A549 (cell line): Measurements from ENCODE around the gene PARD3B. TPM values are rescaled to one million over a fixed set of nuclear protein-coding genes. Genes with fewer than 3 reads are reported as not detected.

Experiments used
- ATAC-seq, 2 experiments: fragments of 200-7000 bp in 1 of 2; fragments of >200 bp in 1 of 2; cut with Nextera tagmentation in 1 of 2; cut with Tn5 transposase in 1 of 2; 3 replicates each; pipeline versions ENCODE4 v1.8.0 to v1.9.1; 2018 to 2020; ENCODE audit warnings: mild to moderate bottlenecking in 1 of 2, moderate library complexity in 1 of 2
- CTCF ChIA-PET: fragments of 300-600 bp; sonication (Branson Sonifier 250); formaldehyde crosslinking; extraction: SDS; loops from one replicate; lab custom pipeline; 2021; ENCODE audit warnings: antibody characterized with exemption, inconsistent platforms; lab: Yijun Ruan, JAX
- POLR2A ChIA-PET: fragments of 350-600 bp; formaldehyde crosslinking; extraction: SDS; loops from one replicate; lab custom pipeline; 2021; ENCODE audit warnings: antibody characterized with exemption, inconsistent platforms; lab: Yijun Ruan, JAX
- DNase-seq, 2 experiments: peaks; one replicate each; pipeline versions ENCODE4 v3.0.0 to v3.0.0-alpha.2; 2011 to 2016; ENCODE audit warnings: low read depth in 1 of 2, low spot score in 1 of 2
- FAIRE-seq: peaks from 2 replicates; lab custom pipeline; 2011; peaks lifted over from hg19 to GRCh38; lab: Jason Lieb, UNC
- H3K27ac ChIP-seq, 2 experiments: fragments of >200 bp; sonication (Bioruptor Twin); formaldehyde crosslinking; 3 replicates each; pipeline ENCODE4 v1.5.1; 2016 to 2017
- H3K4me1 ChIP-seq: fragments of >200 bp; sonication (Bioruptor Twin); formaldehyde crosslinking; 3 replicates; pipeline ENCODE4 v1.6.1; 2016
- H3K4me2 ChIP-seq: fragments of >200 bp; sonication (Bioruptor Twin); formaldehyde crosslinking; 3 replicates; pipeline ENCODE4 v1.6.1; 2016
- H3K4me3 ChIP-seq: fragments of >200 bp; sonication (Bioruptor Twin); formaldehyde crosslinking; 3 replicates; pipeline ENCODE4 v1.5.1; 2016
- H3K9me3 ChIP-seq: fragments of >200 bp; sonication (Bioruptor Twin); formaldehyde crosslinking; 3 replicates; pipeline ENCODE4 v1.6.1; 2016
- BHLHE40 ChIP-seq: IDR thresholded peaks from 2 replicates; pipeline ENCODE4 v1.6.1; 2012; ENCODE audit warnings: low read depth, low read length, inconsistent platforms
- CBX2 ChIP-seq: fragments of 200-600 bp; sonication (generic); IDR thresholded peaks from 2 replicates; pipeline ENCODE4 v1.6.1; 2016; ENCODE audit warnings: low read depth, mild to moderate bottlenecking, borderline replicate concordance
- CEBPB ChIP-seq, 2 experiments: fragments of >200 bp in 1 of 2; sonication (Bioruptor Twin) in 1 of 2; formaldehyde crosslinking in 1 of 2; IDR thresholded peaks; 2 replicates each; pipeline ENCODE4 v1.6.1; 2012 to 2016
- EHF ChIP-seq: fragments of 250-450 bp; sonication (Bioruptor Pico); IDR thresholded peaks from 2 replicates; pipeline ENCODE4 v1.5.0; 2020; ENCODE audit warnings: mild to moderate bottlenecking
- EHMT2 ChIP-seq: fragments of 200-600 bp; sonication (generic); IDR thresholded peaks from 2 replicates; pipeline ENCODE4 v1.6.1; 2016; ENCODE audit warnings: antibody characterized with exemption, low read depth, mild to moderate bottlenecking, moderate library complexity
- EP300 ChIP-seq, 2 experiments: fragments of >200 bp; sonication (Bioruptor Twin); formaldehyde crosslinking; IDR thresholded peaks; 2 replicates in 1 of 2; 3 replicates in 1 of 2; pipeline ENCODE4 v1.6.1; 2016 to 2017
- FOXS1 ChIP-seq: fragments of 250-450 bp; sonication (Bioruptor Pico); IDR thresholded peaks from 2 replicates; pipeline ENCODE4 v1.5.0; 2020; ENCODE audit warnings: mild to moderate bottlenecking, moderate library complexity
- GATA3 ChIP-seq: IDR thresholded peaks from 2 replicates; pipeline ENCODE4 v1.6.1; 2012; ENCODE audit warnings: borderline replicate concordance
- HEYL ChIP-seq: fragments of 250-450 bp; sonication (Bioruptor Pico); IDR thresholded peaks from 2 replicates; pipeline ENCODE4 v1.8.0; 2021; ENCODE audit warnings: mild to moderate bottlenecking, moderate library complexity
- JUNB ChIP-seq: fragments of >200 bp; sonication (Bioruptor Twin); formaldehyde crosslinking; IDR thresholded peaks from 2 replicates; pipeline ENCODE4 v1.6.1; 2016
- MAZ ChIP-seq: fragments of 150-350 bp; IDR thresholded peaks from 2 replicates; pipeline ENCODE4 v1.6.1; 2014; ENCODE audit warnings: antibody characterized with exemption, low read depth, low read length, borderline replicate concordance
- NPAS2 ChIP-seq: fragments of 250-450 bp; sonication (Bioruptor Pico); IDR thresholded peaks from 2 replicates; pipeline ENCODE4 v1.8.0; 2022; ENCODE audit warnings: mild to moderate bottlenecking, moderate library complexity, borderline replicate concordance
- NR3C1 ChIP-seq: fragments of >200 bp; sonication (Bioruptor Twin); formaldehyde crosslinking; IDR thresholded peaks from 3 replicates; pipeline ENCODE4 v1.6.1; 2017
- POLR2A ChIP-seq: IDR thresholded peaks from 2 replicates; pipeline ENCODE4 v1.6.1; 2012; ENCODE audit warnings: mild to moderate bottlenecking, low read length
- RAD21 ChIP-seq, 2 experiments: fragments of >200 bp in 1 of 2; sonication (Bioruptor Twin) in 1 of 2; formaldehyde crosslinking in 1 of 2; IDR thresholded peaks in 1 of 2; conservative IDR thresholded peaks in 1 of 2; 2 replicates in 1 of 2; 3 replicates in 1 of 2; pipeline ENCODE4 v1.6.1; 2012 to 2018; ENCODE audit warnings: inconsistent platforms in 1 of 2
- RARB ChIP-seq: fragments of 250-450 bp; sonication (Bioruptor Pico); IDR thresholded peaks from 2 replicates; pipeline ENCODE4 v1.8.0; 2021; ENCODE audit warnings: mild to moderate bottlenecking, moderate library complexity
- RNF2 ChIP-seq: fragments of 200-600 bp; sonication (generic); IDR thresholded peaks from 2 replicates; pipeline ENCODE4 v1.6.1; 2016; ENCODE audit warnings: low read depth, mild to moderate bottlenecking, antibody characterized with exemption, moderate library complexity, borderline replicate concordance
- SREBF2 ChIP-seq: fragments of 450-650 bp; IDR thresholded peaks from 2 replicates; pipeline ENCODE4 v1.6.1; 2014; ENCODE audit warnings: mild to moderate bottlenecking, moderate library complexity
- ZC3H11A ChIP-seq: fragments of 450-650 bp; IDR thresholded peaks from 2 replicates; pipeline ENCODE4 v1.6.1; 2014; ENCODE audit warnings: antibody characterized with exemption, mild to moderate bottlenecking
- ZFP36 ChIP-seq: fragments of 450-650 bp; IDR thresholded peaks from 2 replicates; pipeline ENCODE4 v1.6.1; 2014; ENCODE audit warnings: borderline replicate concordance; ENCODE audit not compliant: partially characterized antibody
- WGBS: methylation state at CpG from one replicate; pipeline ENCODE4 v1.1.6; 2017; ENCODE audit errors: missing lambda C conversion rate; 5-methylcytosine and 5-hydroxymethylcytosine counted together
- polyA plus RNA-seq, 4 experiments: library from polyadenylated mRNA; depleted of rRNA in 3 of 4; stranded (reverse); fragments of >200 nt; fragmentation: RNase III in 1 of 4; extraction: RNeasy Plus Mini Kit Qiagen cat#74134 plus additional on column Dnase treatment in 1 of 4; gene quantifications; 2 replicates in 3 of 4; 3 replicates in 1 of 4; pipeline ENCODE4 v1.2.3, GENCODE V29; 2011 to 2017
- TF ChIP-seq, protein P1 (sequence below): fragments of 200-600 bp; sonication (generic); IDR thresholded peaks from 2 replicates; pipeline ENCODE4 v1.6.1; 2016; ENCODE audit warnings: antibody characterized with exemption, mild to moderate bottlenecking, moderate library complexity
- TF ChIP-seq, protein P2 (sequence below): fragments of >200 bp; sonication (Bioruptor Twin); formaldehyde crosslinking; IDR thresholded peaks from 2 replicates; pipeline ENCODE4 v1.6.1; 2016

The PARD3B gene
- polyA plus RNA-seq, 2 of the 4 experiments (the other 2 are of a cell fraction), result 1.2 to 2.4 TPM

GRCh38 chr2:204732019-204732418, 186.7 kb downstream of the PARD3B start:
- Histone ChIP-seq H3K4me1 (peaks cover 3% of the 10 kb centered on the region; the same call in 1 of the 3 replicates), H3K4me3 (no peak overlapping the region), H3K4me2 (no peak overlapping the region), H3K9me3 (no peaks in the 10 kb centered on the region), H3K27ac (no peak overlapping the region)
- CTCF ChIA-PET, result no interaction called here
- WGBS, result 28% methylated on average over 3 of the region's 3 CpGs
- FAIRE-seq (no peak), DNase-seq (no peak), ATAC-seq (no peak)
- POLR2A ChIA-PET, result no interaction called here
- TF ChIP-seq SREBF2 (no peak), ZC3H11A (no peak), CBX2 (no peak), JUNB (no peak), BHLHE40 (no peak), RAD21 (conservative IDR thresholded peaks at IDR 0.05 in 1 of 2, IDR thresholded peaks at IDR 0.05 in 1 of 2) (no peak)

DNA sequence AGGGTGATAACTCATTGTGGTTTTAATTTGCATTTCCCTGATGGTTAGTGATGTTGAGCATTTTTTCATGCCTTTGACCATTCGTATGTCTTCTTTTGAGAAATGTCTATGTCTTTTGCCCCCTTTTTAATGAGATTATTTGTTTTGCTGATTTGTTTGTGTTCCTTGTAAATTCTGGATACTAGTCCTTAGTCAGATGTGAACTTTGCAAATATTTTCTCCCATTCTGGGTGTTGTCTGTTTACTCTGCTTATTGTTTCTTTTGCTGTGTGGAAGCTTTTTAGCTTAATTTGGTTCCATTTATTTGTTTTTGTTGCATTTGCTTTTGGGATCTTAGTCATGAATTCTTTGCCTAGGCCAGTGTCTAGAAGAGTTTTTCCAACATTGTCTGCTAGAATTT, 192.0 kb downstream of the PARD3B start:
- CTCF ChIA-PET, result interaction anchor here (0.7 kb wide), 1 partner anchor 546 kb away, joined by 3 read pairs; no protein-coding TSS in a partner anchor
- Histone ChIP-seq H3K4me1 (no peaks in the 10 kb centered on the region), H3K4me3 (no peak overlapping the region), H3K9me3 (peaks cover 8% of the 10 kb centered on the region; the same call in 2 of the 3 replicates), H3K4me2 (no peak overlapping the region), H3K27ac (no peak overlapping the region)
- POLR2A ChIA-PET, result no interaction called here
- no peak for FAIRE-seq
- 71% methylated on average over 1 of the region's 1 CpG for WGBS
- no peak for DNase-seq
- ATAC-seq, result no peak
- TF ChIP-seq GATA3, result no peak
- TF ChIP-seq RAD21 (conservative IDR thresholded peaks at IDR 0.05 in 1 of 2, IDR thresholded peaks at IDR 0.05 in 1 of 2), result no peak
- no peak for TF ChIP-seq NR3C1
- TF ChIP-seq CBX2, result no peak
- no peak for TF ChIP-seq MAZ
- TF ChIP-seq ZFP36, result no peak

DNA sequence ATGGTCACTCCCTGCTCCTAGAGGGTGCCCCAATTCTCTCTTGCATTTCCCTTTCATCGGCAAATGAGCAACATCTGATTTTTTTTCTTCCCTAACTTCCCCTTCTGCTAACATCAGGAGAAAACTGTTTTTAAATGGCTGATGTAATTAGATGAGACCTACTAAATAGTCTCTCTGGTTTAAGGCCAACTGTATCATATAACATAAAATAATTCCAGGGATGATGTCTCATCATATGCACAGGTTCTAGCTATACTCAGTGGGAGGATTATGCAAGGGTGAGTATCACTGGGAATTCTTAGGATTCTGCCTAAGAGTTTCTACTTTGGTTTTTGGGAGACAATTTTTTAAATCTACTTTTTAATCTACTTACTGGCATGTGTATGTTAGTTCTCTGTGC, 193.4 kb downstream of the PARD3B start:
- TF ChIP-seq RARB (CRISPR knock-in tag) (no peak), JUNB (no peak), EHF (CRISPR knock-in tag) (no peak), NPAS2 (CRISPR knock-in tag) (no peak), HEYL (no peak)
- TF ChIP-seq, protein P1, sequence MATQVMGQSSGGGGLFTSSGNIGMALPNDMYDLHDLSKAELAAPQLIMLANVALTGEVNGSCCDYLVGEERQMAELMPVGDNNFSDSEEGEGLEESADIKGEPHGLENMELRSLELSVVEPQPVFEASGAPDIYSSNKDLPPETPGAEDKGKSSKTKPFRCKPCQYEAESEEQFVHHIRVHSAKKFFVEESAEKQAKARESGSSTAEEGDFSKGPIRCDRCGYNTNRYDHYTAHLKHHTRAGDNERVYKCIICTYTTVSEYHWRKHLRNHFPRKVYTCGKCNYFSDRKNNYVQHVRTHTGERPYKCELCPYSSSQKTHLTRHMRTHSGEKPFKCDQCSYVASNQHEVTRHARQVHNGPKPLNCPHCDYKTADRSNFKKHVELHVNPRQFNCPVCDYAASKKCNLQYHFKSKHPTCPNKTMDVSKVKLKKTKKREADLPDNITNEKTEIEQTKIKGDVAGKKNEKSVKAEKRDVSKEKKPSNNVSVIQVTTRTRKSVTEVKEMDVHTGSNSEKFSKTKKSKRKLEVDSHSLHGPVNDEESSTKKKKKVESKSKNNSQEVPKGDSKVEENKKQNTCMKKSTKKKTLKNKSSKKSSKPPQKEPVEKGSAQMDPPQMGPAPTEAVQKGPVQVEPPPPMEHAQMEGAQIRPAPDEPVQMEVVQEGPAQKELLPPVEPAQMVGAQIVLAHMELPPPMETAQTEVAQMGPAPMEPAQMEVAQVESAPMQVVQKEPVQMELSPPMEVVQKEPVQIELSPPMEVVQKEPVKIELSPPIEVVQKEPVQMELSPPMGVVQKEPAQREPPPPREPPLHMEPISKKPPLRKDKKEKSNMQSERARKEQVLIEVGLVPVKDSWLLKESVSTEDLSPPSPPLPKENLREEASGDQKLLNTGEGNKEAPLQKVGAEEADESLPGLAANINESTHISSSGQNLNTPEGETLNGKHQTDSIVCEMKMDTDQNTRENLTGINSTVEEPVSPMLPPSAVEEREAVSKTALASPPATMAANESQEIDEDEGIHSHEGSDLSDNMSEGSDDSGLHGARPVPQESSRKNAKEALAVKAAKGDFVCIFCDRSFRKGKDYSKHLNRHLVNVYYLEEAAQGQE, result no peak
- DNase-seq (no peak), ATAC-seq (no peak), FAIRE-seq (no peak)
- no peaks in the 10 kb centered on the region for H3K4me1 ChIP-seq
- no peak overlapping the region for H3K4me2 ChIP-seq
- ChIA-PET CTCF (no interaction called here), POLR2A (no interaction called here)
- H3K4me3 ChIP-seq, result no peak overlapping the region
- 50% methylated on average over 1 of the region's 1 CpG for WGBS
- H3K27ac ChIP-seq, result no peak overlapping the region
- peaks cover 8% of the 10 kb centered on the region; the same call in 2 of the 3 replicates for H3K9me3 ChIP-seq

DNA sequence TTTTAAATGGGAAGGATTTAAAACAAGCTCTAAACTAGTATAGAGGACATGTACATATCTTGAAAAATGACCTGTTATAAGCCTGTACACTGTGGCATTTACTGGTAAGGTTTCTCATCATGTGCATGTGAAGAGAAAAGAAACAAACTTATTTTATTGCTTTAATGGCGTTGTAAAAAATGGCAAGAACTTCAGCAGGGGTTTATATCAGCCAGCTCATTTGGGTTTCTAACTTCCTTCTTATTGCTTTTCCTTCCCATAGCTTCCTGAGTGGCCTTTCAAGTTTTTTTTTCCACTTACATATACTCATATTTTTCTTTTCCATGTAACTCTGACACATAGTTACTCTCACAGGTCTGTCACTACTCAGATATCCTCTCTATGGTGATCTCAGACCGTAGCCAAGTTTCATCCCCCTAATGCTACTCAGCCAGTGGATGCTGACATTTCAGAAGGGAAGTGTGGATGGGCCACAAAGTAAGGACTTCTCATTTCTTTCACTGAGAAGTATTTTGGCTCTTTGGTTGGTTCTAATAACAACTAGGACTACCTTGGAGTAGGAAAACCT, 198.2 kb downstream of the PARD3B start:
- no peak overlapping the region for H3K27ac ChIP-seq
- WGBS, result 14% methylated on average over 2 of the region's 2 CpGs
- DNase-seq (no peak), FAIRE-seq (no peak), ATAC-seq (no peak)
- POLR2A ChIA-PET, result no interaction called here
- H3K4me2 ChIP-seq, result no peak overlapping the region
- peaks cover 5% of the 10 kb centered on the region; the same call in 2 of the 3 replicates for H3K9me3 ChIP-seq
- H3K4me3 ChIP-seq, result no peak overlapping the region
- H3K4me1 ChIP-seq, result no peaks in the 10 kb centered on the region
- CTCF ChIA-PET, result no interaction called here
- TF ChIP-seq NR3C1, result no peak
- no peak for TF ChIP-seq EP300 (IDR thresholded peaks at IDR 0.05)
- no peak for TF ChIP-seq NPAS2 (CRISPR knock-in tag)
- TF ChIP-seq MAZ, result no peak
- TF ChIP-seq, protein P2, sequence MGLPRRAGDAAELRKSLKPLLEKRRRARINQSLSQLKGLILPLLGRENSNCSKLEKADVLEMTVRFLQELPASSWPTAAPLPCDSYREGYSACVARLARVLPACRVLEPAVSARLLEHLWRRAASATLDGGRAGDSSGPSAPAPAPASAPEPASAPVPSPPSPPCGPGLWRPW, result no peak
- no peak for TF ChIP-seq FOXS1 (CRISPR knock-in tag)
- no peak for TF ChIP-seq RNF2
- TF ChIP-seq GATA3, result no peak
- TF ChIP-seq, protein P1, result no peak
- TF ChIP-seq POLR2A, result no peak
- TF ChIP-seq EHMT2, result no peak
- TF ChIP-seq CEBPB (IDR thresholded peaks at IDR 0.05), result no peak
